ENCODE results near the gene CNTNAP3B.
"Not testable (repeated sequence)": the region's sequence is repeated elsewhere in the genome, so short reads cannot be mapped to it uniquely, and the experiment has no call there.

DNA sequence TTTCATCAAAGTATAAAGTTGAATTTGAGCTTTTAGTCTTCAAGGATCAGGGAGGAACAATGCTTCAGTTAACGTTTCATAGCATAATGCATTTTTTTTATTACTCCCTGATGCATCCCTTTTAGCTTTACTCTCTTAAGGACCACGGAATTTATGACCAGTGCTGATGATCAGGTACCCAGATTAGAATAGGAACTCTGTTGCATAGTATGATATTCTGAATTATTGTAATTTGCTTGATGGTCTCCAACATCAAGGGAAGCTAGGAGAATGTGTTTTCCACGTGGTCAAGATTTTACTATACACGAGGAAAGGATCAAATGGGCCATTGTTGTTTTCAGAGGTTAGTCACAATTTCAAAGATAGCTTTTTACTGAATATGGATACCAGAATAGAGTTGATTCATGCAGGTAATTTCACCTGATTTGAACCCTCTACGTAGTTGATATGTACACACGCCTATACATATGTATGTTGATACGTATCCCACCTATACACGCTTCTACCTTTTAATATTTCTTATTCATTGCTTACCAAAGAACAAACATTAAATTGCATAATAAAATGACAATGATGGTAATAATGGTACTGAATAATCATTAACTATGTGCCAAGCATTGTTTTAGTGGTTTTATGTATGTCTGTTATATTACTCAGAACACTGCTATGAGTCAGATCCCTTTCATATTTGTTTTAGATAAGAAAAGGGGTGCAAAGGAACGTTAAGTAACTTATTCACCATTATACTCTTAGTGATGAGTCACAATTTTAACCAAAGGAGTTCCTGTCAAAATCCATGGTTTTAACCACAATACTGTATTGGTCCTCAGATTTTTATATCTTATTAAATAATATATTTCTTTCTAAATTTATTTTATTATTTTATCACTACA is 277.1 kb downstream of the CNTNAP3B start:
- TF ChIP-seq, protein P1, sequence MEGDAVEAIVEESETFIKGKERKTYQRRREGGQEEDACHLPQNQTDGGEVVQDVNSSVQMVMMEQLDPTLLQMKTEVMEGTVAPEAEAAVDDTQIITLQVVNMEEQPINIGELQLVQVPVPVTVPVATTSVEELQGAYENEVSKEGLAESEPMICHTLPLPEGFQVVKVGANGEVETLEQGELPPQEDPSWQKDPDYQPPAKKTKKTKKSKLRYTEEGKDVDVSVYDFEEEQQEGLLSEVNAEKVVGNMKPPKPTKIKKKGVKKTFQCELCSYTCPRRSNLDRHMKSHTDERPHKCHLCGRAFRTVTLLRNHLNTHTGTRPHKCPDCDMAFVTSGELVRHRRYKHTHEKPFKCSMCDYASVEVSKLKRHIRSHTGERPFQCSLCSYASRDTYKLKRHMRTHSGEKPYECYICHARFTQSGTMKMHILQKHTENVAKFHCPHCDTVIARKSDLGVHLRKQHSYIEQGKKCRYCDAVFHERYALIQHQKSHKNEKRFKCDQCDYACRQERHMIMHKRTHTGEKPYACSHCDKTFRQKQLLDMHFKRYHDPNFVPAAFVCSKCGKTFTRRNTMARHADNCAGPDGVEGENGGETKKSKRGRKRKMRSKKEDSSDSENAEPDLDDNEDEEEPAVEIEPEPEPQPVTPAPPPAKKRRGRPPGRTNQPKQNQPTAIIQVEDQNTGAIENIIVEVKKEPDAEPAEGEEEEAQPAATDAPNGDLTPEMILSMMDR (IDR thresholded peaks at IDR 0.05 in 8 of 11, conservative IDR thresholded peaks at IDR 0.05 in 3 of 11) = not testable (repeated sequence)
- TF ChIP-seq POLR2A, POLR2AphosphoS5 (IDR thresholded peaks at IDR 0.05): not testable (repeated sequence)

Data from spleen (tissue), 7 donors.